GM19238 (cell line): ENCODE measurements around the gene SLC29A3.

Experiments
- DNase-seq: peaks from one replicate; pipeline ENCODE4 v3.0.0; 2011; ENCODE audit warnings: low spot score; ENCODE audit not compliant: insufficient read length

Gene SLC29A3

GRCh38 chr10:71409516-71410104 is 90.6 kb downstream of the SLC29A3 start:
- no peak for DNase-seq
